ENCODE measurements around the gene LPCAT3.

GRCh38 chr12:7035463-7035862 lies 17.2 kb upstream of the LPCAT3 start:
- TF ChIP-seq CTCF (IDR thresholded peaks at IDR 0.05) (no peak), SMC3 (IDR thresholded peaks at IDR 0.05) (no peak), PHF8 (IDR thresholded peaks at IDR 0.05; ENCODE audit: borderline replicate concordance, low read depth) (no peak), REST (IDR thresholded peaks at IDR 0.05) (no peak), RAD21 (conservative IDR thresholded peaks at IDR 0.05 in 1 of 2, IDR thresholded peaks at IDR 0.05 in 1 of 2) (no peak), SREBF2 (IDR thresholded peaks at IDR 0.05) (no peak), POLR2A (IDR thresholded peaks at IDR 0.05; ENCODE audit: low read length) (no peak), RCOR1 (IDR thresholded peaks at IDR 0.05; ENCODE audit: low read depth, low read length) (no peak)
